Stimulated activated CD4-positive, alpha-beta T cell treated with anti-CD3 and anti-CD28 coated beads, TNF-alpha, amount 100 ng/mL, for 4 hours (primary cell): ENCODE data around the gene CCDC182.

ENCODE experiments used
- DNase-seq, 3 experiments: peaks; one replicate each; pipeline ENCODE4 v3.0.0-alpha.2; 2020; ENCODE audit warnings: low read depth in 3 of 3

CCDC182 gene

DNA sequence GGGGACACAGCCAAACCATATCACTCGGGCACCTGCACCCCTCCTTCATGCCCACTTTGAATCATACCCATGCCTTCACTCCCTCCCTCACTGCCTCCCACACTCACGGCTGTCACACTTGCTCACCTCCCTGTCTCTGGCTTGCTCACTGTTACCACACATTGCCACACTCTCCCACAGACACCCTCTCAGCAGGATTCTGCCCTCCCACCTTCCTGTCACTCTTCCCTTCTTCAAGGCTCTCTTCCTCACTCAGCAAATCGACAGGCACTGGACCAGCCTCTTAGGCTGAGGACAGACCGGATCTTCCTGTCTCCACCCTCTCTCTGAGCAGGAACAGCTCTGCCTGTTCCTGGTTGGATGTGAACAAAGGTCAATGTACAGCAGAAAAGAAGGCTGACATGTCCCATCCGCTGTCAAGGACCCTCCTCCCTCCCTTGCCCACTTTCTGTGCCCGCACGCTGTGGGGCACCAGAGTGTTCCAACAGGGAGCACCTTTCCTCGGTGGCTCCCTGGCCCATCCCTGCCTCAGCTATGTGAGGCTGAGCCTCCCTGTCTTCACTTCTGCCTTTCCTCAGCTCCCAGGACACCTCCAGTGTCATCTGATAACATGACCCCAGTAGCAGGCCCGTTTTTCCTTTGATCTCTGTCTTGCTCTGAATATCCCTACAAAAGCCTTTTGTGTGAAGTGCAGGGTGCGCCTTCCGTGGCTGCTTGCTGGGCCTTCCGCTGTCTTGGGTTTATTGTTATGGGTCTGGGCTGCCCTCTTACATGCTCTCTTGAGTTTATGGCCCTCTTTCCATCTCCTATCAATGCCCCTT lies 47.0 kb downstream of the CCDC182 start:
- no peak for DNase-seq

DNA sequence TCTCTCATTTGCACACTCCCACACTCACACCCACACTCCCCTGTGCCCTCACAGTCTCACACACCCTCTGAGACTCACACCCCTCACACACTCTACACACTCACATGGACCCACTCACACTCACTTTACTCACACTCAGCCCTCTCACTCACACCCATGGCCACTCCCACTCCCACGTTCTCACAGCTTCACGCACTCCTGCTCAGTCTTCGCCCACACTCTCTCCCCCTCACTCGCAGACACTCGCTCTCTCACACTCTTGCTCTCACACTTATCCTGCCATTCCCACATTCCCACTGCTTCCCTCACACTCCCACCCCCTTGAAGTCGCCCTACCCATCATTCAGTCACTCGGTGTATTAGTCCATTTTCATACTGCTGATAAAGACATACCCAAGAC lies 47.9 kb downstream of the CCDC182 start:
- no peak for DNase-seq

DNA sequence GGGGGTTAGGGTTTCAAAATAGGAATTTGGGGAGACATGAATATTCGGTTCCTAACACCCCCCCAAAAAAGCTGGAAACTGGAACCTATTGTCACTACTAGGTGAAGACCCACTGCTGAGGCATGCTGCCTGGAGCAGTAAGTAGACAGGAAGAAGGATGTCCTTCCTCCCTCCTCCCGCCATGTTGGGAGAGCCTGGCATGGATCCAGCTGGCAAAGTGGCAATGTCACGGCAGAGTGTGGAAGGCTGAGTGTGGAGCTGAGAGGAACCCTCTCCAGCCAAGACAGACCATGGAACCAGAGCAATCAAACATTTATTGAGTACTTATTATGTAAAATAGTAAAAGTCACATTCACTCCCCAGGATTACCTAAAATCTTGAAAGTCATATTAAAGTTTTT lies 49.0 kb downstream of the CCDC182 start:
- no peak for DNase-seq
